Naive thymus-derived CD4-positive, alpha-beta T cell (primary cell): ENCODE measurements around the gene NRDE2. TPM values are rescaled to one million over a fixed set of nuclear protein-coding genes. Genes with fewer than 3 reads are reported as not detected.

ENCODE experiments used
- ATAC-seq: fragments of 150-1000 bp; cut with Tn5 transposase; 2 replicates; pipeline ENCODE4 v1.10.0; 2021; ENCODE audit warnings: mild to moderate bottlenecking, moderate library complexity
- CTCF ChIA-PET: fragments of 350-600 bp; sonication (Branson Sonifier 250); formaldehyde crosslinking; loops from one replicate; lab custom pipeline; 2021; ENCODE audit warnings: antibody characterized with exemption; lab: Charles Lee
- POLR2A ChIA-PET: fragments of 350-600 bp; sonication (Branson Sonifier 250); formaldehyde crosslinking; loops from one replicate; lab custom pipeline; 2021; ENCODE audit warnings: antibody characterized with exemption, inconsistent platforms; lab: Charles Lee
- DNase-seq, 9 donors: peaks; one replicate each; pipeline versions ENCODE4 v3.0.0 to v3.0.0-alpha.2; 2020 to 2022; ENCODE audit warnings: mixed read lengths in 1 of 9
- H3K27ac ChIP-seq: one replicate; pipeline ENCODE4 v1.7.0; 2013; ENCODE audit warnings: mild to moderate bottlenecking, low read depth, low read length, moderate library complexity
- H3K27me3 ChIP-seq, 2 donors: one replicate each; pipeline ENCODE4 v1.7.0; 2013; ENCODE audit warnings: low read length in 2 of 2, mild to moderate bottlenecking in 2 of 2, moderate library complexity in 2 of 2; ENCODE audit not compliant: control insufficient read depth in 2 of 2, insufficient read depth in 2 of 2
- H3K36me3 ChIP-seq, 3 experiments: 1 replicate in 2 of 3; 2 replicates in 1 of 3; pipeline ENCODE4 v1.7.0; 2013; ENCODE audit warnings: low read length in 3 of 3, mild to moderate bottlenecking in 3 of 3, moderate library complexity in 1 of 3; ENCODE audit not compliant: insufficient read depth in 3 of 3, control insufficient read depth in 2 of 3
- H3K4me1 ChIP-seq, 2 donors: one replicate each; pipeline ENCODE4 v1.7.0; 2013; ENCODE audit warnings: low read length in 2 of 2, mild to moderate bottlenecking in 2 of 2, moderate library complexity in 1 of 2; ENCODE audit not compliant: control insufficient read depth in 2 of 2, insufficient read depth in 2 of 2
- H3K4me3 ChIP-seq: 2 replicates; pipeline ENCODE4 v1.7.0; 2013; ENCODE audit warnings: mild to moderate bottlenecking, low read length
- H3K9me3 ChIP-seq, 3 experiments: 1 replicate in 2 of 3; 2 replicates in 1 of 3; pipeline ENCODE4 v1.7.0; 2013; ENCODE audit warnings: low read length in 3 of 3; ENCODE audit not compliant: control insufficient read depth in 2 of 3
- H3K27ac Mint-ChIP-seq, 9 donors: one replicate each; pipeline ENCODE4 v1.8.0; 2020 to 2022; ENCODE audit warnings: mixed read lengths in 9 of 9, mild to moderate bottlenecking in 8 of 9, moderate library complexity in 5 of 9, inconsistent platforms in 2 of 9
- H3K27me3 Mint-ChIP-seq, 5 donors: one replicate each; pipeline ENCODE4 v1.8.0; 2021 to 2022; ENCODE audit warnings: mixed read lengths in 5 of 5, mild to moderate bottlenecking in 1 of 5
- H3K36me3 Mint-ChIP-seq, 5 donors: one replicate each; pipeline ENCODE4 v1.8.0; 2020 to 2022; ENCODE audit warnings: mixed read lengths in 5 of 5, mild to moderate bottlenecking in 3 of 5, inconsistent platforms in 1 of 5
- H3K4me1 Mint-ChIP-seq, 7 donors: one replicate each; pipeline ENCODE4 v1.8.0; 2020 to 2022; ENCODE audit warnings: mixed read lengths in 7 of 7, mild to moderate bottlenecking in 3 of 7, inconsistent platforms in 1 of 7
- H3K4me3 Mint-ChIP-seq, 10 donors: one replicate each; pipeline ENCODE4 v1.8.0; 2020 to 2022; ENCODE audit warnings: mild to moderate bottlenecking in 10 of 10, mixed read lengths in 10 of 10, moderate library complexity in 6 of 10, inconsistent platforms in 2 of 10
- H3K9me3 Mint-ChIP-seq, 11 donors: one replicate each; pipeline ENCODE4 v1.8.0; 2020 to 2022; ENCODE audit warnings: mixed read lengths in 11 of 11, mild to moderate bottlenecking in 4 of 11, inconsistent platforms in 1 of 11, moderate library complexity in 1 of 11
- intact Hi-C, 2 donors: fragments of 100-400 bp; cut with micrococcal nuclease; formaldehyde crosslinking; loops; one replicate each; pipeline ENCODE4 v1.15.1; 2023
- polyA plus RNA-seq, 2 donors: library from polyadenylated mRNA; unstranded; fragments of 300-500 nt; fragmentation: Illumina TruSeq; gene quantifications; one replicate each; pipeline ENCODE4 v1.2.3, GENCODE V29; 2021
- total RNA-seq, 6 experiments: library from RNA in 5 of 6; stranded (reverse) in 5 of 6; gene quantifications; 1 replicate in 5 of 6; 2 replicates in 1 of 6; pipeline ENCODE4 v1.2.3 and lab custom pipeline; 2021 to 2026

Gene NRDE2
- total and polyA plus RNA-seq, 7 experiments from 2014 or later: 8.4 to 30.2 (median 26.6) TPM

DNA sequence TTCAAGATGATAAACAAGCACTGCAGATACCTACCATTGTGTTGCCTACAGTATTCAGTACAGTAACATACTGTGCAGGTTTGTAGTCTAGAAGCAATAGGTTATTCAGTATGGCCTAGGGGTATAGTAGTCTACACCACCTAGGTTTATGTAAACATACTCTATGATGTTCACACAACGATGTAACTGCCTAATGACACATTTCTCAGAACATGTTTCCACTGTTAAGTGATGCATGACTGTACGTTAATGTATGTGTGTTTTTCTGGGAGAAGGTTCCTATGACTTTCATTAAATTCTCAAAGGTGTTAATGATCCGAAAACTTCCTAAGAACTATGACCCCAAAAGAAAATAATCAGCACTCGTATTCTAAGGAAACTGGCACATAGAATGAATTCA, 44.2 kb upstream of the NRDE2 start:
- Histone ChIP-seq H3K36me3 (no peaks in the 10 kb centered on the region), H3K27ac (no peak overlapping the region), H3K4me3 (no peak overlapping the region), H3K4me1 (no peaks in the 10 kb centered on the region), H3K27me3 (no peaks in the 10 kb centered on the region), H3K9me3 (no peaks in the 10 kb centered on the region)
- intact Hi-C loops: no loop called here
- ChIA-PET CTCF (no interaction called here), POLR2A (interaction anchor here (5.0 kb wide), 1 partner anchor 7 kb away, joined by 39 read pairs; no protein-coding TSS in a partner anchor)
- H3K4me1 Mint-ChIP-seq: peaks cover 0 to 16% (median 9%) of the 10 kb centered on the region in 7 donors
- no peak overlapping the region for H3K4me3 Mint-ChIP-seq
- H3K36me3 Mint-ChIP-seq: no peaks in the 10 kb centered on the region
- ATAC-seq (no peak), DNase-seq (no peak)
- H3K27ac Mint-ChIP-seq: no peak overlapping the region
- H3K27me3 Mint-ChIP-seq: peaks cover 0 to 15% (median 0%) of the 10 kb centered on the region in 5 donors
- no peaks in the 10 kb centered on the region for H3K9me3 Mint-ChIP-seq

DNA sequence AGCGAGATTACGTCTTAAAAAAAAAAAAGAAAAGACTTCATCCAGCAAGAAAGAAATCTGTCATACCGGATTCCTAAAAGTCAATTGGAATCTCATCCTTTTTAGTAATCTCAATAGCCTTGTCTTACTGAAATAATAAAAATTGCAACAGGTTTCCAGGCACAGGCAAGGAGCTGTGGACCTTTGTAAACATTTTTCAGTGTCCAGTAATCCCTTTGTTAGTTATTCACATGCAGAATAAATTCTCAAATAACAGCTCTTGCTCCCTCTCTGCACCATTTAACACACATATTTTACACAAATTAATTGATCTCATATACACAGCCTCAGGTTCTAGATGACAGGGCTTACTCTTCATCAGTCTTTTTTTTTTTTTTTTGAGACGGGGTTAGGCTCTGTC, 43.1 kb upstream of the NRDE2 start:
- Mint-ChIP-seq H3K9me3 (no peaks in the 10 kb centered on the region), H3K36me3 (no peaks in the 10 kb centered on the region), H3K27me3 (peaks cover 0 to 11% (median 0%) of the 10 kb centered on the region in 5 donors), H3K27ac (no peak overlapping the region), H3K4me1 (peaks cover 0 to 10% (median 4%) of the 10 kb centered on the region in 7 donors), H3K4me3 (no peak overlapping the region)
- Histone ChIP-seq H3K27me3 (no peaks in the 10 kb centered on the region), H3K36me3 (no peaks in the 10 kb centered on the region), H3K27ac (no peak overlapping the region), H3K9me3 (no peaks in the 10 kb centered on the region), H3K4me3 (no peak overlapping the region), H3K4me1 (no peaks in the 10 kb centered on the region)
- ATAC-seq: no peak
- intact Hi-C loops: no loop called here
- no peak for DNase-seq
- ChIA-PET CTCF (interaction anchor here (0.7 to 0.9 kb wide), 3 partner anchors 9 to 25 kb away, joined by 3 read pairs; no protein-coding TSS in a partner anchor), POLR2A (interaction anchor here (1.1 to 5.0 kb wide), 3 partner anchors 8 to 22 kb away, joined by 3 to 39 read pairs (median 15); partner anchors contain the start of gene CALM1)

DNA sequence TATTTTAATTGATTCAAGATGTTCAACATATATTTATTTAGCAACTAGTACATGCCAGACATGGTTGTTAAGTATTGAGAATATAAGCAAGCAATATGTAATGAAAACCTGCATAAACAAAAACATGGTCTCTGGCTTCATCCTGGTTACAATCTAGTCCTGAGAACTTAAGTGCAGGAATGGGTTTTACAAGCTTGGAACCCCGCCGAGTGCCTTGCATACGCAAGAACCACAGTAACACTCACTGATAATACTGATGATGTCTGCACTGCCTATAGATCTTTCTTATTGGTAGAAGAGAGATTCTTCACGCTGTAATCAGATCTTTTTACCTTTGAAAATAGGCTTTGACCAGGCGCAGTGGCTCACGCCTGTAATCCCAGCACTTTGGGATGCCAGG, 42.1 kb upstream of the NRDE2 start:
- ChIA-PET CTCF (interaction anchor here (0.9 kb wide), 1 partner anchor 26 kb away, joined by 3 read pairs; no protein-coding TSS in a partner anchor), POLR2A (interaction anchor here (1.1 to 5.0 kb wide), 3 partner anchors 9 to 23 kb away, joined by 3 to 39 read pairs (median 15); partner anchors contain the start of gene CALM1)
- Mint-ChIP-seq H3K4me1 (peaks cover 0 to 7% (median 3%) of the 10 kb centered on the region in 7 donors), H3K4me3 (no peak overlapping the region), H3K36me3 (no peaks in the 10 kb centered on the region), H3K27ac (no peak overlapping the region), H3K9me3 (no peaks in the 10 kb centered on the region), H3K27me3 (peaks cover 0 to 15% (median 0%) of the 10 kb centered on the region in 5 donors)
- intact Hi-C loops: no loop called here
- Histone ChIP-seq H3K9me3 (no peaks in the 10 kb centered on the region), H3K4me3 (no peak overlapping the region), H3K27ac (no peak overlapping the region), H3K36me3 (no peaks in the 10 kb centered on the region), H3K4me1 (no peaks in the 10 kb centered on the region), H3K27me3 (no peaks in the 10 kb centered on the region)
- ATAC-seq (no peak), DNase-seq (no peak)

DNA sequence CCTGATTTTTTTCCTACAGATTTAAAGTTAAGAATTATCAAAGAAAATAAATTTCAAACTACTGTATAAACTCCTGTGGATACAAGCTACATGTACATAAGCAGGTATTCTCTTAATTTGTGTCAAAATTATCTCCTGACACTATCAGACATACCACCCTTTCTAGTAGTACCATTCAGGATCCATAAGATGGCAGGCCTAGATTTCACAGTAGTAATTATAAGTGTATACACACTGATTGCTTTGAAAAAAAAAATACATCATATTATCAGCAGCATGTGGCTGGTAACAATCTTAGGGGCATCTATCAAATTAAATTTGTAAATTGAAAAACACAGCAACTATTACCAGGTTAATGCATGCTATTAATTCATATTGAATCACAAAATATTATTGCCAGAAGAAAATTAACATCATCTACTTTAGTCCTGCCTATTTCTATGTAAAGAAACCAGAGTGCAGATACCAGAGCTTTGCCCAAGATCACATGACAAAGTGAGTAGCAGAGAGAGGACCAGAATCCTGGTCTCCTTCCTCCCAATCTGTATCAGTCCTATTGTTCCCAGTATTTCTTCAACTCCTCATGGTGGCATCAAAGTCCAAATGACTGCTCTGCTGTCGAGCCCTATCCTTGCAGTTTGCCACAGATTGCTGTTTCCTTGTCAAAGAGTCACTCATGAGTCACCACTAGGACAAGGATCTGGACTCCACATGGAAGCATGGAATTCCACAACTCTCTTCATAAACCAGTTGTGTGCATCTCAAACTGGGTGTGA, 37.4 kb upstream of the NRDE2 start:
- Mint-ChIP-seq H3K4me3 (no peak overlapping the region), H3K36me3 (no peaks in the 10 kb centered on the region), H3K9me3 (no peaks in the 10 kb centered on the region), H3K4me1 (peaks cover 0 to 8% (median 4%) of the 10 kb centered on the region in 7 donors), H3K27ac (no peak overlapping the region), H3K27me3 (peaks cover 0 to 25% (median 0%) of the 10 kb centered on the region in 5 donors)
- no peaks in the 10 kb centered on the region for H3K4me1 ChIP-seq
- no peaks in the 10 kb centered on the region for H3K27me3 ChIP-seq
- ATAC-seq (peak; percentile 90), DNase-seq (peak in 7 of 9 donors; percentile 25 to 60 (median 39))
- no peaks in the 10 kb centered on the region for H3K36me3 ChIP-seq
- CTCF ChIA-PET: interaction anchor here (0.7 to 3.4 kb wide), 8 partner anchors 10 to 389 kb away, joined by 3 to 36 read pairs (median 9); partner anchors contain the start of gene CALM1
- intact Hi-C loops: loop anchor here (1.0 to 2.0 kb wide), 6 partner anchors 14 to 389 kb away; no protein-coding TSS in a partner anchor
- H3K4me3 ChIP-seq: no peak overlapping the region
- H3K9me3 ChIP-seq: no peaks in the 10 kb centered on the region
- no peak overlapping the region for H3K27ac ChIP-seq
- POLR2A ChIA-PET: interaction anchor here (0.5 to 3.7 kb wide), 8 partner anchors 11 to 939 kb away, joined by 3 to 47 read pairs (median 4); partner anchors contain the start of gene CALM1

DNA sequence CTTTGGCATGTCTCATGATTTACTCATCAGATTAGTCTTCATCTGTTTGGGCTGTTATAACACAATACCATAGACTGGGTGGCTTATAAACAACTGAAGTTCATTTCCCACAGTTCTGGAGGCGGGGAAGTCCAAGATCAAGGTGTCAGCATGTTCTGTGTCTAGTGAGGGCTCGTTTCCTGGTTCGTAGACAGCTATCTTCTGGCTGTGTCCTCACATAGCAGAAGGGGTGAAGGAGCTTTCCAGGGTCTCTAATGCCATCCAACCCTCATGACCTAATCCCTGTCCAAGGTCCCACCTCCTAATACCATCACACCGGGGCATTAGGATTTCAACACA, 30.8 kb upstream of the NRDE2 start:
- Histone ChIP-seq H3K27me3 (no peaks in the 10 kb centered on the region), H3K9me3 (no peaks in the 10 kb centered on the region), H3K4me3 (no peak overlapping the region), H3K4me1 (no peaks in the 10 kb centered on the region), H3K27ac (no peak overlapping the region), H3K36me3 (no peaks in the 10 kb centered on the region)
- ChIA-PET CTCF (no interaction called here), POLR2A (no interaction called here)
- Mint-ChIP-seq H3K36me3 (no peaks in the 10 kb centered on the region), H3K27me3 (peaks cover 5 to 13% (median 8%) of the 10 kb centered on the region in 5 donors), H3K4me3 (no peak overlapping the region), H3K9me3 (no peaks in the 10 kb centered on the region), H3K4me1 (no peaks in the 10 kb centered on the region), H3K27ac (no peak overlapping the region)
- ATAC-seq (no peak), DNase-seq (no peak)
- intact Hi-C loops: no loop called here

DNA sequence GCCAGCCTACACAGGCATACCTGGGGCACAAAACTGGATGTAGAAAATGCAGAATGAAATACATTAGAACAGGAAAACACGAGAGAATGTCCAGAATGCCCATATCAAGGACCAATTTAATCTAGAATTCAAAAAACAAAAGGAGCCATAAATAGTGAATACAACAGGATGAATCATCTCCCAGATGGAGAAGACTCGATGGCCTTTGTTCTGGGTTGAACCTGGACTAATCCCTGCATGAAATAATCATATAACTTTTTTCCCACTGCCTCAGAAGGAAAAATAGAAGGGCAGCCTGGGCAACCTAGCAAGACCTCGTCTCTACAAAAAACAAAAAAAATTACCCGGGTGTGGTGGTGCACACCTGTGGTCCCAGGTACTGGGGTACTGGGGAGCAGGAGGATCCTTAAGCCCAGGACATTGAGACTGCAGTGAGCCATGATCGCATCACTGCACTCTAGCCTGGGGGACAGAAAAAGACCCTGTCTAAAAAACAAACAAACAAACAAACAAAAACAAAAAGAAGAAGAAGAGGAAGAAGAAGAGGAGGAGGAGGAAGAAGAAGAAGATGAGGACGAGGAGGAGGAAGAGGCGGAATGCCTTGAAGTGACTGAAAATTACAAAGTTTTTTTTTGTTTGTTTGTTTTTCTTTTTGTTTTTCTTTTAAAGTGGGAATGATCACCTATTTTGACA, 30.3 kb upstream of the NRDE2 start:
- H3K9me3 Mint-ChIP-seq: no peaks in the 10 kb centered on the region
- ATAC-seq (no peak), DNase-seq (no peak)
- no peak overlapping the region for H3K4me3 Mint-ChIP-seq
- Histone ChIP-seq H3K36me3 (no peaks in the 10 kb centered on the region), H3K27me3 (no peaks in the 10 kb centered on the region), H3K4me1 (no peaks in the 10 kb centered on the region), H3K4me3 (no peak overlapping the region), H3K9me3 (no peaks in the 10 kb centered on the region), H3K27ac (no peak overlapping the region)
- no peaks in the 10 kb centered on the region for H3K4me1 Mint-ChIP-seq
- no peaks in the 10 kb centered on the region for H3K36me3 Mint-ChIP-seq
- CTCF ChIA-PET: no interaction called here
- intact Hi-C loops: no loop called here
- POLR2A ChIA-PET: no interaction called here
- H3K27ac Mint-ChIP-seq: no peak overlapping the region
- peaks cover 5 to 13% (median 11%) of the 10 kb centered on the region in 5 donors for H3K27me3 Mint-ChIP-seq
